H9 (cell line): ENCODE measurements around the gene PTGFR. TPM values are rescaled to one million over a fixed set of nuclear protein-coding genes. Genes with fewer than 3 reads are reported as not detected.

ENCODE experiments used
- DNase-seq: peaks from one replicate; pipeline ENCODE4 v3.0.0-alpha.2; 2017
- H2AFZ ChIP-seq: one replicate; pipeline ENCODE4 v1.6.1; 2013; ENCODE audit warnings: mild to moderate bottlenecking, low read length, control low read depth, moderate library complexity
- H2AK5ac ChIP-seq: 2 replicates; pipeline ENCODE4 v1.6.1; 2013; ENCODE audit warnings: low read length, control low read depth, mixed read lengths; ENCODE audit not compliant: insufficient read length
- H2BK120ac ChIP-seq: one replicate; pipeline ENCODE4 v1.6.1; 2013; ENCODE audit warnings: low read depth, mild to moderate bottlenecking, low read length, control low read depth, inconsistent platforms; ENCODE audit not compliant: poor library complexity, severe bottlenecking
- H2BK12ac ChIP-seq: 2 replicates; pipeline ENCODE4 v1.6.1; 2013; ENCODE audit warnings: low read length, control low read depth, mixed read lengths, low read depth; ENCODE audit not compliant: insufficient read length
- H2BK15ac ChIP-seq: 2 replicates; pipeline ENCODE4 v1.6.1; 2013; ENCODE audit warnings: low read depth, low read length, control low read depth
- H2BK20ac ChIP-seq: one replicate; pipeline ENCODE4 v1.6.1; 2013; ENCODE audit warnings: low read depth, mild to moderate bottlenecking, low read length, control low read depth, inconsistent platforms; ENCODE audit not compliant: poor library complexity, severe bottlenecking
- H2BK5ac ChIP-seq: 2 replicates; pipeline ENCODE4 v1.6.1; 2013; ENCODE audit warnings: low read length, control low read depth, mixed read lengths; ENCODE audit not compliant: insufficient read length
- H3K14ac ChIP-seq: 2 replicates; pipeline ENCODE4 v1.6.1; 2013; ENCODE audit warnings: low read length, control low read depth; ENCODE audit not compliant: insufficient read depth
- H3K18ac ChIP-seq: 2 replicates; pipeline ENCODE4 v1.6.1; 2013; ENCODE audit warnings: low read depth, mild to moderate bottlenecking, mixed read lengths, low read length, control low read depth; ENCODE audit not compliant: insufficient read length
- H3K23ac ChIP-seq: 2 replicates; pipeline ENCODE4 v1.6.1; 2013; ENCODE audit warnings: low read length, control low read depth, mixed read lengths, low read depth; ENCODE audit not compliant: insufficient read length
- H3K23me2 ChIP-seq: 2 replicates; pipeline ENCODE4 v1.6.1; 2013; ENCODE audit warnings: low read depth, mild to moderate bottlenecking, mixed read lengths, low read length, control low read depth; ENCODE audit not compliant: insufficient read length, poor library complexity, severe bottlenecking
- H3K27ac ChIP-seq: 2 replicates; pipeline ENCODE4 v1.5.1; 2013; ENCODE audit warnings: low read length, control low read depth, mixed read lengths, low read depth; ENCODE audit not compliant: insufficient read length
- H3K27me3 ChIP-seq: 2 replicates; pipeline ENCODE4 v1.6.1; 2013; ENCODE audit warnings: low read length, control low read depth, inconsistent platforms; ENCODE audit not compliant: insufficient read depth
- H3K4ac ChIP-seq: 2 replicates; pipeline ENCODE4 v1.6.1; 2013; ENCODE audit warnings: low read depth, mild to moderate bottlenecking, control low read depth, inconsistent platforms, low read length, moderate library complexity
- H3K4me1 ChIP-seq: 2 replicates; pipeline ENCODE4 v1.6.1; 2013; ENCODE audit warnings: low read length, control low read depth, inconsistent platforms; ENCODE audit not compliant: insufficient read depth
- H3K4me2 ChIP-seq: 2 replicates; pipeline ENCODE4 v1.6.1; 2013; ENCODE audit warnings: low read length, control low read depth, mixed read lengths; ENCODE audit not compliant: insufficient read length, insufficient read depth
- H3K56ac ChIP-seq: 2 replicates; pipeline ENCODE4 v1.6.1; 2013; ENCODE audit warnings: low read depth, mild to moderate bottlenecking, mixed read lengths, low read length, control low read depth; ENCODE audit not compliant: insufficient read length
- H3K79me1 ChIP-seq: 2 replicates; pipeline ENCODE4 v1.6.1; 2013; ENCODE audit warnings: low read depth, mild to moderate bottlenecking, moderate library complexity, low read length, control low read depth, inconsistent platforms; ENCODE audit not compliant: insufficient read depth, poor library complexity, severe bottlenecking
- H3K79me2 ChIP-seq: 2 replicates; pipeline ENCODE4 v1.6.1; 2013; ENCODE audit warnings: low read length, control low read depth, inconsistent platforms; ENCODE audit not compliant: insufficient read depth
- H3K9ac ChIP-seq: 2 replicates; pipeline ENCODE4 v1.6.1; 2013; ENCODE audit warnings: low read length, control low read depth, mixed read lengths; ENCODE audit not compliant: insufficient read length; ENCODE audit errors: extremely low read depth
- H3K9me3 ChIP-seq: one replicate; pipeline ENCODE4 v1.6.1; 2013; ENCODE audit warnings: low read depth, low read length, inconsistent platforms; ENCODE audit not compliant: control insufficient read depth
- H3T11ph ChIP-seq: one replicate; pipeline ENCODE4 v1.6.1; 2013; ENCODE audit warnings: mild to moderate bottlenecking, low read length, control low read depth, inconsistent platforms
- H4K20me1 ChIP-seq: one replicate; pipeline ENCODE4 v1.6.1; 2013; ENCODE audit not compliant: control insufficient read depth, insufficient read length, insufficient read depth
- H4K5ac ChIP-seq: 2 replicates; pipeline ENCODE4 v1.6.1; 2013; ENCODE audit warnings: low read depth, mild to moderate bottlenecking, mixed read lengths, low read length, control low read depth; ENCODE audit not compliant: insufficient read length
- H4K8ac ChIP-seq: replicated peaks from 2 replicates; pipeline ENCODE4 v1.6.1; 2013; ENCODE audit warnings: low read length, control low read depth, mixed read lengths, low read depth; ENCODE audit not compliant: insufficient read length
- H4K91ac ChIP-seq: 2 replicates; pipeline ENCODE4 v1.6.1; 2013; ENCODE audit warnings: low read depth, mild to moderate bottlenecking, moderate library complexity, mixed read lengths, low read length, control low read depth; ENCODE audit not compliant: insufficient read length
- H3K27ac Mint-ChIP-seq, 3 experiments: 2 replicates in 2 of 3; 3 replicates in 1 of 3; pipeline ENCODE4 v1.8.0; 2020 to 2021; ENCODE audit warnings: mixed read lengths in 3 of 3, mild to moderate bottlenecking in 1 of 3, moderate library complexity in 1 of 3
- H3K27me3 Mint-ChIP-seq: 2 replicates; pipeline ENCODE4 v1.8.0; 2021; ENCODE audit warnings: low read depth, mild to moderate bottlenecking, moderate library complexity, mixed read lengths
- H3K36me3 Mint-ChIP-seq, 3 experiments: 2 replicates in 2 of 3; 3 replicates in 1 of 3; pipeline ENCODE4 v1.8.0; 2020 to 2021; ENCODE audit warnings: low read depth in 3 of 3, mixed read lengths in 3 of 3; ENCODE audit not compliant: insufficient read depth in 1 of 3
- H3K4me1 Mint-ChIP-seq, 2 experiments: 2 replicates each; pipeline ENCODE4 v1.8.0; 2020; ENCODE audit warnings: mixed read lengths in 2 of 2
- H3K4me3 Mint-ChIP-seq, 2 experiments: 2 replicates in 1 of 2; 3 replicates in 1 of 2; pipeline ENCODE4 v1.8.0; 2020 to 2021; ENCODE audit warnings: mild to moderate bottlenecking in 2 of 2, mixed read lengths in 2 of 2, moderate library complexity in 1 of 2
- H3K9me3 Mint-ChIP-seq, 2 experiments: 2 replicates in 1 of 2; 3 replicates in 1 of 2; pipeline ENCODE4 v1.8.0; 2020; ENCODE audit warnings: mild to moderate bottlenecking in 2 of 2, mixed read lengths in 2 of 2, moderate library complexity in 1 of 2
- CTCF ChIP-seq: fragments of 200-600 bp; sonication (generic); conservative IDR thresholded peaks from 3 replicates; pipeline ENCODE4 v1.8.0; 2021; ENCODE audit warnings: antibody characterized with exemption, mild to moderate bottlenecking
- WGBS: extraction: QIAGEN DNeasy Blood & Tissue Kit; methylation state at CpG from one replicate; pipeline ENCODE4 v1.1.7; 2013; ENCODE audit warnings: missing lambda C conversion rate, low lambda C conversion rate, mixed read lengths; ENCODE audit not compliant: insufficient read length; ENCODE audit errors: extremely low coverage; 5-methylcytosine and 5-hydroxymethylcytosine counted together
- total RNA-seq: library from RNA; stranded (reverse); gene quantifications from 2 replicates; pipeline ENCODE4 v1.2.1, GENCODE V29; 2021

PTGFR gene
- total RNA-seq, 1 experiment from 2014 or later, result not detected

DNA sequence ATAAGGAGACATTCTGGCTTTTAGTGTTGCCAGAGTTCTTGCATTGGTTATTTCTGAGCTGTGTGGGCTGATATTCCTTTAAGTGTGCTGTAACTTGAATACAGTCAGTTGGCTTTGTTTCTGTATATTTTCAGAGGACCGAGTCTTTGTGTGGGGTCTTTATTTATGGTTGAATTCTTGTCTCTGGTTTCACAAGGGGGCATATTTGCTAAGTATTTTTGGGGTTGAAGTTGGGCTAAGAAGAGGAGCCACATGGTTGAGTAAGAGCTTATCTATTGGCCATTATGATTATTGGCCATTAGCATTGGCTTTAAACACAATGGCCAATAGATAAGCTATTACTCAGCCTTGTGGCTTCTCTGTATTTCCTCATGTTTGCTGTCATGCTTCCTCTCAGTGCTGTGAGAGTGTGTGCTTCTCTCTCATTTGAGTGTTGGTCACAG is 26.3 kb upstream of the PTGFR start:
- Histone ChIP-seq H2BK5ac (no peak overlapping the region), H2BK120ac (no peak overlapping the region), H2BK20ac (no peak overlapping the region), H3K27me3 (no peaks in the 10 kb centered on the region), H4K8ac (no peak overlapping the region), H2AK5ac (no peak overlapping the region), H4K5ac (no peak overlapping the region), H3K4me1 (no peaks in the 10 kb centered on the region), H3K4me2 (no peak overlapping the region), H3K79me1 (no peaks in the 10 kb centered on the region), H4K20me1 (no peaks in the 10 kb centered on the region), H3K4ac (no peak overlapping the region), H2BK15ac (no peak overlapping the region), H3K79me2 (no peaks in the 10 kb centered on the region), H2AFZ (no peak overlapping the region), H3T11ph (no peak overlapping the region), H3K23ac (no peak overlapping the region), H4K91ac (no peak overlapping the region), H3K27ac (no peak overlapping the region), H3K14ac (no peak overlapping the region), H3K23me2 (no peaks in the 10 kb centered on the region), H3K9me3 (no peaks in the 10 kb centered on the region), H3K56ac (no peak overlapping the region), H2BK12ac (no peak overlapping the region), H3K9ac (no peak overlapping the region), H3K18ac (no peak overlapping the region)
- no peak for DNase-seq
- Mint-ChIP-seq H3K27ac (no peak overlapping the region), H3K27me3 (no peaks in the 10 kb centered on the region; the same call in 1 of the 2 replicates), H3K4me3 (no peak overlapping the region), H3K9me3 (peaks cover 15 to 18% of the 10 kb centered on the region in 2 experiments), H3K4me1 (no peaks in the 10 kb centered on the region), H3K36me3 (peaks cover 0 to 8% (median 0%) of the 10 kb centered on the region in 3 experiments; a peak in 3 of 7 replicates)
- no peak for TF ChIP-seq CTCF
- WGBS, result no CpG with 5 or more reads among the region's 1 CpG
